DND-41 (cell line): ENCODE measurements around the gene AKNA.

Experiments
- ATAC-seq: fragments of 200-7000 bp; cut with Tn5 transposase; 3 replicates; pipeline ENCODE4 v1.9.1; 2021; ENCODE audit warnings: low read depth; ENCODE audit not compliant: insufficient read depth
- DNase-seq: peaks from one replicate; pipeline ENCODE4 v3.0.0-alpha.2; 2020
- H2AFZ ChIP-seq: 2 replicates; pipeline ENCODE4 v1.6.0; 2012; ENCODE audit warnings: low read depth, low read length
- H3K27ac ChIP-seq: 2 replicates; pipeline ENCODE4 v1.5.1; 2012; ENCODE audit warnings: low read length, inconsistent platforms
- H3K27me3 ChIP-seq: fragments of 200-600 bp; sonication (generic); 2 replicates; pipeline ENCODE4 v1.6.0; 2012; ENCODE audit warnings: low read length, mild to moderate bottlenecking, inconsistent platforms; ENCODE audit not compliant: insufficient read depth, poor library complexity
- H3K36me3 ChIP-seq: 2 replicates; pipeline ENCODE4 v1.5.1; 2012; ENCODE audit warnings: low read length, inconsistent platforms; ENCODE audit not compliant: insufficient read depth
- H3K4me1 ChIP-seq: 2 replicates; pipeline ENCODE4 v1.5.1; 2012; ENCODE audit warnings: mild to moderate bottlenecking, low read length; ENCODE audit not compliant: insufficient read depth
- H3K4me2 ChIP-seq: 2 replicates; pipeline ENCODE4 v1.6.0; 2012; ENCODE audit warnings: mild to moderate bottlenecking, moderate library complexity, low read length, inconsistent platforms; ENCODE audit not compliant: insufficient read depth
- H3K4me3 ChIP-seq, 2 experiments: fragments of 200-600 bp in 1 of 2; shearing (Covaris generic) in 1 of 2; 2 replicates each; pipeline ENCODE4 v1.5.1; 2012 to 2016; ENCODE audit warnings: inconsistent platforms in 2 of 2, low read length in 2 of 2, mild to moderate bottlenecking in 2 of 2, low read depth in 1 of 2, moderate library complexity in 1 of 2
- H3K79me2 ChIP-seq: 2 replicates; pipeline ENCODE4 v1.6.0; 2012; ENCODE audit warnings: low read length, inconsistent platforms; ENCODE audit not compliant: insufficient read depth
- H3K9ac ChIP-seq: 2 replicates; pipeline ENCODE4 v1.6.0; 2012; ENCODE audit warnings: low read depth, mild to moderate bottlenecking, inconsistent platforms, low read length, moderate library complexity
- H3K9me3 ChIP-seq: 2 replicates; pipeline ENCODE4 v1.5.1; 2012; ENCODE audit warnings: low read length, moderate library complexity, mild to moderate bottlenecking, inconsistent platforms; ENCODE audit not compliant: insufficient read depth, severe bottlenecking
- H4K20me1 ChIP-seq: 2 replicates; pipeline ENCODE4 v1.6.0; 2012; ENCODE audit warnings: low read length; ENCODE audit not compliant: insufficient read depth
- CTCF ChIP-seq: IDR thresholded peaks from 2 replicates; pipeline ENCODE4 v1.5.1; 2012; ENCODE audit warnings: borderline replicate concordance, low read length, moderate library complexity, mild to moderate bottlenecking; ENCODE audit not compliant: poor library complexity, severe bottlenecking; ENCODE audit errors: extremely low read depth
- EZH2 ChIP-seq: IDR thresholded peaks from 3 replicates; pipeline ENCODE4 v1.6.1; 2012; ENCODE audit warnings: borderline replicate concordance, low read depth, mild to moderate bottlenecking, moderate library complexity, low read length, inconsistent platforms; ENCODE audit not compliant: severe bottlenecking

AKNA gene

GRCh38 chr9:114387680-114388356 lies at the start of gene AKNA:
AKNA (minus strand) TSS chr9:114387982; CDS start chr9:114381333, 6,649 bp downstream.
- Histone ChIP-seq H3K36me3 (peaks cover 19% of the 10 kb centered on the region), H2AFZ (peak within 1 kb of the TSS; percentile 54), H3K9me3 (no peaks in the 10 kb centered on the region), H3K9ac (peak within 1 kb of the TSS; percentile 90), H3K79me2 (peaks cover 82% of the 10 kb centered on the region), H3K4me2 (peak within 1 kb of the TSS; percentile 71), H3K4me3 (peak within 1 kb of the TSS; percentile 42 to 84), H3K4me1 (peaks cover 69% of the 10 kb centered on the region), H3K27me3 (no peaks in the 10 kb centered on the region), H4K20me1 (peaks cover 7% of the 10 kb centered on the region; the same call in 1 of the 2 replicates), H3K27ac (peak within 1 kb of the TSS; percentile 97)
- ATAC-seq = peak; percentile 64
- TF ChIP-seq CTCF (no peak), EZH2 (no peak)
- peak; percentile 90 for DNase-seq

GRCh38 chr9:114437401-114437893 lies 49.7 kb upstream of the AKNA start:
- H3K9ac ChIP-seq = no peak overlapping the region
- TF ChIP-seq EZH2 (no peak), CTCF (no peak)
- H3K36me3 ChIP-seq = no peaks in the 10 kb centered on the region
- no peaks in the 10 kb centered on the region for H3K79me2 ChIP-seq
- H3K4me1 ChIP-seq = no peaks in the 10 kb centered on the region
- no peak overlapping the region for H3K4me2 ChIP-seq
- no peaks in the 10 kb centered on the region for H4K20me1 ChIP-seq
- no peak for DNase-seq
- H3K27ac ChIP-seq = no peak overlapping the region
- H3K4me3 ChIP-seq = no peak overlapping the region
- H2AFZ ChIP-seq = no peak overlapping the region
- no peak for ATAC-seq
- H3K9me3 ChIP-seq = no peaks in the 10 kb centered on the region
- no peaks in the 10 kb centered on the region for H3K27me3 ChIP-seq

DNA sequence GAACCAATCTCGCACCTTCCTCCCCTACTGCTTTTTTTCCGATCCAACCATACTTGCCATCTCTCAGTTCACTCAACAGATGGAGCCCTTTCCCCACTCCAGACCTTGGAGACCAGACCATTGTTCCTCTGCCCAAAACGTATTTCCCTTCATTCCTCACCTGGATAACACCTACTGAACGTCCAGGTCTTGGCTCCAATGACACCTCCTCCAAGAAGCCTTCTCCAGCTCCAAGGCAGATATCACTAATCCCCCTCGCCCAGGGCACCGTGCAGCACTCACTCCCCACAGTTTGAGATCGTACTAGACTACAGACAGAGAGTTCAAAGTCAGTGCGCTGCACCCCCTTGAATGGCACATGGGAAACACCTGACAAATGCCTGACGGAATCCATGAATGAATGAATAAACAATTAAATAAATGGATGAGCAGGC lies 47.1 kb upstream of the AKNA start:
- Histone ChIP-seq H3K4me3 (no peak overlapping the region), H3K9me3 (no peaks in the 10 kb centered on the region), H3K79me2 (no peaks in the 10 kb centered on the region), H3K27me3 (peaks cover 2% of the 10 kb centered on the region), H3K36me3 (no peaks in the 10 kb centered on the region), H3K9ac (no peak overlapping the region), H3K4me2 (no peak overlapping the region), H2AFZ (no peak overlapping the region), H3K4me1 (no peaks in the 10 kb centered on the region), H4K20me1 (no peaks in the 10 kb centered on the region), H3K27ac (no peak overlapping the region)
- ATAC-seq = no peak
- TF ChIP-seq CTCF = peak; percentile 44
- no peak for TF ChIP-seq EZH2
- DNase-seq = no peak
